Transverse colon (tissue), 4 donors: ENCODE measurements around the gene NEURL1B. TPM values are rescaled to one million over a fixed set of nuclear protein-coding genes. Genes with fewer than 3 reads are reported as not detected.

Experiments
- DNase-seq: peaks from one replicate; pipeline ENCODE4 v3.0.0-alpha.2; 2019
- H3K27ac ChIP-seq, 4 donors: fragments of 200-600 bp; sonication (generic); 2 replicates each; pipeline ENCODE4 v1.5.1; 2016 to 2018; ENCODE audit warnings: inconsistent platforms in 4 of 4
- H3K27me3 ChIP-seq: fragments of 200-600 bp; sonication (generic); 2 replicates; pipeline ENCODE4 v1.5.1; 2017; ENCODE audit warnings: inconsistent platforms
- H3K36me3 ChIP-seq, 4 donors: fragments of 200-600 bp; sonication (generic); 2 replicates each; pipeline ENCODE4 v1.5.1; 2017 to 2019; ENCODE audit warnings: inconsistent platforms in 4 of 4
- H3K4me1 ChIP-seq, 4 donors: fragments of 200-600 bp; sonication (generic); 2 replicates each; pipeline ENCODE4 v1.5.1; 2017 to 2020; ENCODE audit warnings: inconsistent platforms in 4 of 4
- H3K4me3 ChIP-seq, 4 donors: fragments of 200-600 bp; sonication (generic); 1 replicate in 1 of 4; 2 replicates in 3 of 4; pipeline versions ENCODE4 v1.5.1 to v1.6.1; 2017 to 2019; ENCODE audit warnings: inconsistent platforms in 4 of 4
- H3K9me3 ChIP-seq, 2 donors: fragments of 200-600 bp; sonication (generic); 2 replicates each; pipeline ENCODE4 v1.5.1; 2017 to 2019; ENCODE audit warnings: inconsistent platforms in 2 of 2
- EP300 ChIP-seq: sonication (generic); formaldehyde crosslinking; IDR thresholded peaks from one replicate; pipeline ENCODE4 v1.6.1; 2017; ENCODE audit warnings: antibody characterized with exemption, low read depth
- POLR2A ChIP-seq: fragments of 450-650 bp; IDR thresholded peaks from one replicate; pipeline ENCODE4 v1.6.1; 2016; ENCODE audit warnings: antibody characterized with exemption, mild to moderate bottlenecking, moderate library complexity
- POLR2AphosphoS5 ChIP-seq, 3 donors: sonication (generic); formaldehyde crosslinking; IDR thresholded peaks; one replicate each; pipeline ENCODE4 v1.6.1; 2016; ENCODE audit warnings: antibody characterized with exemption in 3 of 3
- WGBS, 2 donors: methylation state at CpG; one replicate each; pipeline ENCODE4 v1.1.5; 2018; ENCODE audit warnings: low coverage in 1 of 2; 5-methylcytosine and 5-hydroxymethylcytosine counted together
- in situ Hi-C, 4 donors: fragments of 200-750 bp; cut with MboI; loops; one replicate each; pipeline versions ENCODE4 v1.15.0 to v1.15.1; 2017; ENCODE audit warnings: low sequenced_read_pairs in 3 of 4, low pct_ligation_motif_present in 1 of 4, low pct_unique_long_range_greater_than_20kb in 1 of 4
- intact Hi-C: fragments of 100-400 bp; cut with DNase I; formaldehyde crosslinking; loops from one replicate; pipeline ENCODE4 v1.15.1; 2023; ENCODE audit warnings: low total_unique reads
- total RNA-seq, 4 donors: library from RNA; depleted of rRNA; stranded (reverse); fragments of >200 nt; gene quantifications; one replicate each; pipeline ENCODE4 v1.1.0, GENCODE V29; 2016
- TF ChIP-seq, protein P1 (sequence below), 5 experiments: fragments of 200-600 bp in 3 of 5; fragments of 450-650 bp in 2 of 5; sonication (generic) in 3 of 5; IDR thresholded peaks; 1 replicate in 2 of 5; 2 replicates in 3 of 5; pipeline ENCODE4 v1.5.1; 2016 to 2017; ENCODE audit warnings: antibody characterized with exemption in 5 of 5, inconsistent platforms in 3 of 5, mild to moderate bottlenecking in 2 of 5, moderate library complexity in 1 of 5

The NEURL1B gene
- total RNA-seq, 4 donors from 2014 or later, result 74.6 to 168 (median 94.5) TPM

DNA sequence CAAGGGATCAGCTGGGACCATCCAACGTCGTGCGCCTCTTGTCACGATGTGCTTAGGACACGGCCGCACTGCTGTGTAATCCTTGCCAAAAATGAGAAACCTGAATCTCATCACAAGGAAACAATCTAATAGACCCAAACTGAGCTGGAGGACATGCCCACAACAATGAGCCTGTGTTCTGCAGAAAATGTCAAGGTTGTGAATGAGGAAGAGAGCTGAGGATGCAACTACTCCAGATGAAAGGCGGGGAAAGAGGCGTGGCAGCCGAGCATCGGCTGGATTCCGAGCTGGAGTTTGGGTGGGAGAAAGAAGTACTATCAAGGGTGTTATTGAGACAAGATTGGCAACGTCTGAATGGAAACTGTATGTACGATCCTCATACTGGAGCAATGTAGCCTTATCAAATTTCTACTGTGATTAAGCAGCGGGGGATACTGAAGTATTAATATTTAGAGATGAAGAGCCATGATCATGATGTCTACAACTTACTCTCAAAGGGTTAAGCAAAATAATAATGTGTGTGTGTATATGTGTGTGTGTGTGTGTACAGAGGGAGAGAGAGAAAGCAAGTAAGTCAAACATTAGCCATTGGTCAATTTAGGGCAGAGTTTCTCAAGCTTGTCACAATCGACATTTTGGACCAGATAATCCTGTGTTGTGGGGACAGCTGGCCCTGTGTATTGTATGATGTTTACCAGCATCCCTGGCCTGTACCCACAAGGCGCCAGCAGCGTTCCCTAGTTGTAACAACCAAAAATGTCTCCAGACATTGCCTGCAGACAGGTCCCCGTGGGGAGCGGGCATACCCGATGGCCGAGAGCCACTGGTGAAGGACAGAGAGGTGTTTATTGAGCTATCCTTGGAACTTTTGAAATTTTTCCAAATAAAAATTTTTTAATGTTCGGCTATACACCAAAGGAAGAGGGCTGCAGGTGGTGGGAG, 83.5 kb downstream of the NEURL1B start:
- Histone ChIP-seq H3K27ac (no peak overlapping the region), H3K36me3 (no peaks in the 10 kb centered on the region), H3K4me1 (peaks cover 2 to 7% (median 6%) of the 10 kb centered on the region in 4 donors), H3K9me3 (no peaks in the 10 kb centered on the region), H3K27me3 (no peaks in the 10 kb centered on the region), H3K4me3 (no peak overlapping the region)
- whole genome bisulfite sequencing, 2 donors, result 75 to 78% methylated on average over 7 to 22 of the region's 22 CpGs
- in situ Hi-C loops, result loop anchor here in 2 of 4 donors (25.0 kb wide), 1 partner anchor 413 kb away; the partner anchor contains the start of gene BNIP1 (in 2 of the 2)
- intact Hi-C loops, result no loop called here
- TF ChIP-seq POLR2A, result no peak
- TF ChIP-seq, protein P1, sequence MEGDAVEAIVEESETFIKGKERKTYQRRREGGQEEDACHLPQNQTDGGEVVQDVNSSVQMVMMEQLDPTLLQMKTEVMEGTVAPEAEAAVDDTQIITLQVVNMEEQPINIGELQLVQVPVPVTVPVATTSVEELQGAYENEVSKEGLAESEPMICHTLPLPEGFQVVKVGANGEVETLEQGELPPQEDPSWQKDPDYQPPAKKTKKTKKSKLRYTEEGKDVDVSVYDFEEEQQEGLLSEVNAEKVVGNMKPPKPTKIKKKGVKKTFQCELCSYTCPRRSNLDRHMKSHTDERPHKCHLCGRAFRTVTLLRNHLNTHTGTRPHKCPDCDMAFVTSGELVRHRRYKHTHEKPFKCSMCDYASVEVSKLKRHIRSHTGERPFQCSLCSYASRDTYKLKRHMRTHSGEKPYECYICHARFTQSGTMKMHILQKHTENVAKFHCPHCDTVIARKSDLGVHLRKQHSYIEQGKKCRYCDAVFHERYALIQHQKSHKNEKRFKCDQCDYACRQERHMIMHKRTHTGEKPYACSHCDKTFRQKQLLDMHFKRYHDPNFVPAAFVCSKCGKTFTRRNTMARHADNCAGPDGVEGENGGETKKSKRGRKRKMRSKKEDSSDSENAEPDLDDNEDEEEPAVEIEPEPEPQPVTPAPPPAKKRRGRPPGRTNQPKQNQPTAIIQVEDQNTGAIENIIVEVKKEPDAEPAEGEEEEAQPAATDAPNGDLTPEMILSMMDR (IDR thresholded peaks at IDR 0.05), result no peak
- no peak for TF ChIP-seq EP300
- TF ChIP-seq POLR2AphosphoS5 (IDR thresholded peaks at IDR 0.05), result no peak
- no peak for DNase-seq

DNA sequence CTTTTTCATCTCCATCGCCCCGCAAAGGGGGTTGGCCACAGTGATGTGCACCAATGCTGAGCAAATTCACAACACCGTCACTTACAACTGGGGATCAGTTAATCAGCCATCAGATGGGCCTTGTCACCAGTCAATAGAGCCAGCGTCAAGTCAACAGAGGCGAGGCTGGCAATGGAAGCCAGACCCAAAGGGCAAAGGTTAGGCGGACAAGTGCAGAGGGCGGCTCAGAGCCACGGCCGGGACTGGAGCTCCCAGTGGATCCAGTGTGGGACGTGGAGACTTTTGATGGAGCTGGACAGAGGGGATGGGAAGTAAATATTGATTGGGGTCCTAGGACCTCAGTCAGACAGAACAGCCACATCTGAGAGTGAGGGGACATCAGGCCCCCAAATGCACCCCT, 84.2 kb downstream of the NEURL1B start:
- TF ChIP-seq, protein P1 (IDR thresholded peaks at IDR 0.05), result no peak
- TF ChIP-seq EP300, result no peak
- no peak for TF ChIP-seq POLR2A
- no peak for TF ChIP-seq POLR2AphosphoS5 (IDR thresholded peaks at IDR 0.05)
- Histone ChIP-seq H3K9me3 (no peaks in the 10 kb centered on the region), H3K27ac (no peak overlapping the region), H3K27me3 (no peaks in the 10 kb centered on the region), H3K4me3 (no peak overlapping the region), H3K36me3 (no peaks in the 10 kb centered on the region), H3K4me1 (peaks cover 2 to 7% (median 6%) of the 10 kb centered on the region in 4 donors)
- in situ Hi-C loops (no loop called here), intact Hi-C loops (no loop called here)
- WGBS, 2 donors, result 90 to 96% methylated on average over 8 to 10 of the region's 10 CpGs
- DNase-seq, result no peak

DNA sequence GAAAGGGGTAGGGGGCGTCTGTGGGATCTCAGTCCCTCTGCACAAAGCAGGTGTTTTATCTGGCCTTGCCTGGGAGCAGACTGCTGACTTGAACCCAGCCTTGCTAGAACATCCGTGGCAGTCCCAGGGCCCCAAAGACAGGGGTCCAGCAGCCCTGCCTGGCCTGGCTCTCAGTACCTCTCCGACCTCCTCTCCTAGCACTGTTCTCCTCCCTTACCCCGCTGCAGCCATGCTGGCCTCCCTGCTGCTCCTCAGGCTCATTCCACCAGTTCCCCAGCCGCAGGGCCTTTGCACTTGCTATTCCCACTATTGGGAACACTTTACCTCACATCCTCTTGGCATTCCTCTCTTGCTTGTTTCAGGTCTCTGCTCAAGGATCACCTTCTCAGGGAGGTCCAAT, 84.7 kb downstream of the NEURL1B start:
- Histone ChIP-seq H3K9me3 (no peaks in the 10 kb centered on the region), H3K4me3 (no peak overlapping the region), H3K4me1 (peaks cover 2 to 7% (median 6%) of the 10 kb centered on the region in 4 donors), H3K27ac (no peak overlapping the region), H3K36me3 (no peaks in the 10 kb centered on the region), H3K27me3 (no peaks in the 10 kb centered on the region)
- no peak for DNase-seq
- in situ Hi-C loops (no loop called here), intact Hi-C loops (no loop called here)
- no peak for TF ChIP-seq POLR2A
- TF ChIP-seq, protein P1 (IDR thresholded peaks at IDR 0.05), result no peak
- no peak for TF ChIP-seq POLR2AphosphoS5 (IDR thresholded peaks at IDR 0.05)
- no peak for TF ChIP-seq EP300
- WGBS, 2 donors, result 94 to 100% methylated on average over 2 to 5 of the region's 5 CpGs

- Histone ChIP-seq H3K27me3 (no peaks in the 10 kb centered on the region), H3K36me3 (no peaks in the 10 kb centered on the region), H3K4me1 (peaks cover 0 to 10% (median 6%) of the 10 kb centered on the region in 4 donors), H3K9me3 (no peaks in the 10 kb centered on the region), H3K27ac (no peak overlapping the region), H3K4me3 (no peak overlapping the region)
- no peak for DNase-seq
- intact Hi-C loops, result no loop called here
- in situ Hi-C loops, result no loop called here
- TF ChIP-seq POLR2A (no peak), POLR2AphosphoS5 (IDR thresholded peaks at IDR 0.05) (no peak), EP300 (no peak)
- TF ChIP-seq, protein P1 (IDR thresholded peaks at IDR 0.05), result no peak
- WGBS, 2 donors, result 88% methylated on average over 11 of the region's 11 CpGs; no CpG with 5 or more reads in 1 of the 2 donors
These were observed 85.9 kb downstream of the NEURL1B start for GRCh38 chr5:172726966-172727365.
